Breast epithelium (tissue), 4 donors: ENCODE data around the gene CARD10. TPM values are rescaled to one million over a fixed set of nuclear protein-coding genes. Genes with fewer than 3 reads are reported as not detected.

Experiments used
- DNase-seq, 2 donors: peaks; one replicate each; pipeline ENCODE4 v3.0.0-alpha.2; 2019; ENCODE audit warnings: low spot score in 2 of 2
- H3K27ac ChIP-seq, 2 donors: fragments of 200-600 bp; sonication (generic) in 1 of 2; one replicate each; pipeline ENCODE4 v1.5.1; 2016 to 2019; ENCODE audit warnings: mild to moderate bottlenecking in 1 of 2
- H3K27me3 ChIP-seq, 2 donors: fragments of 200-600 bp; sonication (generic) in 1 of 2; one replicate each; pipeline versions ENCODE4 v1.5.1 to v1.6.0; 2017 to 2019; ENCODE audit warnings: control low read depth in 1 of 2, mild to moderate bottlenecking in 1 of 2
- H3K36me3 ChIP-seq: fragments of 200-600 bp; one replicate; pipeline ENCODE4 v1.5.1; 2019
- H3K4me1 ChIP-seq, 2 donors: fragments of 200-600 bp; sonication (generic); one replicate each; pipeline ENCODE4 v1.5.1; 2016 to 2019; ENCODE audit warnings: control low read depth in 1 of 2
- H3K4me3 ChIP-seq, 3 donors: fragments of 200-600 bp; sonication (generic); 1 replicate in 2 of 3; 2 replicates in 1 of 3; pipeline ENCODE4 v1.5.1; 2016 to 2019; ENCODE audit warnings: mild to moderate bottlenecking in 3 of 3, moderate library complexity in 2 of 3
- H3K9me3 ChIP-seq, 2 donors: fragments of 200-600 bp; sonication (generic) in 1 of 2; one replicate each; pipeline ENCODE4 v1.5.1; 2016 to 2019; ENCODE audit warnings: control low read depth in 1 of 2
- CTCF ChIP-seq, 3 donors: fragments of 450-650 bp; IDR thresholded peaks; one replicate each; pipeline ENCODE4 v1.5.1; 2016 to 2017; ENCODE audit warnings: antibody characterized with exemption in 3 of 3, mild to moderate bottlenecking in 3 of 3, moderate library complexity in 3 of 3
- POLR2A ChIP-seq: fragments of 450-650 bp; IDR thresholded peaks from one replicate; pipeline ENCODE4 v1.6.1; 2016; ENCODE audit warnings: antibody characterized with exemption, mild to moderate bottlenecking, moderate library complexity
- POLR2AphosphoS5 ChIP-seq, 3 donors: sonication (generic); formaldehyde crosslinking; IDR thresholded peaks; one replicate each; pipeline ENCODE4 v1.6.1; 2017; ENCODE audit warnings: antibody characterized with exemption in 3 of 3
- intact Hi-C: fragments of 100-400 bp; cut with DNase I; formaldehyde crosslinking; loops from one replicate; pipeline ENCODE4 v1.15.1; 2023; ENCODE audit warnings: low total_unique reads
- total RNA-seq, 3 donors: library from RNA; depleted of rRNA; stranded (reverse); fragments of >200 nt; gene quantifications; one replicate each; pipeline ENCODE4 v1.1.0, GENCODE V29; 2016

CARD10 gene
- total RNA-seq, 3 donors from 2014 or later, result 2.9 to 12.1 (median 10.2) TPM

DNA sequence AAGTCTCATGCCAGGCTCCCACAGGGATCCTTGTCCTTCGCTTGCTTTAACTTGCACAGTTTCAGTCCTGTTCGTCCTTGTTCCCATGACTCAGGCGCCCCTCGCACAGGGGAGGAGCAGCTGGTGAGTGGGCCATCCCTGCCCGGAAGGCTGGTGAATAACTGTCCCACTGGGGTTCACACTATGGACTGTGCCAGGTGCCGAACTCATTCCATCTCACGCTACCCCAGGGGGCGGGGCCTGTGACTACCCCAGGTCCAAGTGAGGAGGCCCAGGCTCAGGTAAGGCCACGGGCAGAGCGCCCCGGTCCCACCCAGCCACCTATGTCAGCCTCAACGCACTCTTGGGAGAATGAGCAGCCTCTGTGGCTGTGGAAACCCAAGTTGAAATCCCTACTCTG is 7.2 kb upstream of the CARD10 start:
- Histone ChIP-seq H3K4me1 (no peaks in the 10 kb centered on the region), H3K4me3 (no peak overlapping the region), H3K27me3 (no peaks in the 10 kb centered on the region), H3K9me3 (no peaks in the 10 kb centered on the region), H3K36me3 (no peaks in the 10 kb centered on the region), H3K27ac (no peak overlapping the region)
- TF ChIP-seq POLR2AphosphoS5 (IDR thresholded peaks at IDR 0.05) (no peak), CTCF (IDR thresholded peaks at IDR 0.05) (no peak), POLR2A (no peak)
- no peak for DNase-seq
- intact Hi-C loops, result no loop called here

DNA sequence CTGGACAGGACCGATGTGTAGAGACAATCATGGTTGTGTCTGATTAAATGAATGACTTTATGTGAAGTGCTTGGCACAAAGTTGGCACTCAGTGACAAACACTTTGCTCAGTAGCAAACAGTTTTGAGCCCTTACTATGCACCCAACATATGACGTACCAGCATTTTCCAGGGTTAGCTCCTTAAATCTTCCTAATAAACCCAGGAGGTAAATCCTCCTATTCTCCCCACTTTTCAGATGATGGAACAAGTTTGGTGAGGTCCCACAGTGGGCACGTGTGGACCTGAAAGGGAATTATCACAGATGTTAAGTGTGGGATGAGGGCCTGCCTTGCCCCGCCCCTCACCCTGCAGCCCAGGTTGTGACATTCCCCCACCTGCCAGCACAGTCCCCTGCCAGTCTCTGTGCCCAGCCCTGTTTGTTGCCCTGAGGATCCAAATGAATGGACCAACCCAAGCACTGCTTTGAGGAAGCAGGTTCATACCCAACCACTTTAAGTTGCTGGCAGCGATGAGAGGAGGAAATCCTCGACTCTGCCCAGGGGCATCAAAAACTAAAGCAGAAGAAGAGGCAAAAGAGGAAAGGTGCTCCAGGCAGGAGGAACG is 6.6 kb upstream of the CARD10 start:
- Histone ChIP-seq H3K27me3 (no peaks in the 10 kb centered on the region), H3K27ac (no peak overlapping the region), H3K36me3 (no peaks in the 10 kb centered on the region), H3K9me3 (no peaks in the 10 kb centered on the region), H3K4me1 (no peaks in the 10 kb centered on the region), H3K4me3 (no peak overlapping the region)
- no peak for DNase-seq
- no peak for TF ChIP-seq POLR2A
- no peak for TF ChIP-seq POLR2AphosphoS5 (IDR thresholded peaks at IDR 0.05)
- TF ChIP-seq CTCF (IDR thresholded peaks at IDR 0.05), result no peak
- intact Hi-C loops, result no loop called here

DNA sequence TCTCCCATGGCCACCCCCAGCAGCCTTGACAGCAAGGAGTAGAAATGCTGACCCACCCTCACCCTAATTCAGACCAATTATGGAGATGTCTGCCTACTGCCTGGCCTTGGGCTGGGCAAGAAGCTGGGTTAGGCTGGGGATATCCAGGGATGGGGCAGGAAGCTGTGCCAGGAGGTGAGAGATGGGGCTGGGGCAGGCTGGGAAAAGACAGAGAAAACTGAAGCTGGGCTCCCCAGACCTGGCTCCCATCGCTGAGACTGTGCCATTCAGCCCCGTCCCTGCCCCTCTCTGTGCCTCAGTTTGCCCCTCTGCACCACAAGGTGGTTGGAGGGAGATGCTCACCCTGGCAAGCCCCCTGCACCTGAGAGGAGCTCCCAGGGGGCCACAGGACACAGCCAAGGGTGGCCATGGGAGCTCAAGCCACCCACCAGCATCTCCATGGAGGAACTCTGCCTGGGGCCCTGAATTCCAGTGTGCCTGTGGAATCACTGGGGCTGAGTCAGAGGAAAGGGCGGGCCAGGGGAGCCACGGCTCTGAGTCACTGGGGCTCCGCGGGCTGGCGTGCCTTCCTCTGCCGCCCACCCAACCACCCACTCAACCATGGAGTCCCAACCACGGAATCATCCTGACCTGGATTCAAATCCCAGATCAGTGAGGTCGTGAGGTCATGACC is 6.0 kb upstream of the CARD10 start:
- peak in 1 of 2 donors; percentile 55 for DNase-seq
- H3K27me3 ChIP-seq, result no peaks in the 10 kb centered on the region
- no peaks in the 10 kb centered on the region for H3K4me1 ChIP-seq
- H3K9me3 ChIP-seq, result no peaks in the 10 kb centered on the region
- peak overlapping the region in 1 of 2 donors; percentile 32 for H3K27ac ChIP-seq
- H3K4me3 ChIP-seq, result no peak overlapping the region
- TF ChIP-seq CTCF (IDR thresholded peaks at IDR 0.05) (no peak), POLR2A (no peak), POLR2AphosphoS5 (IDR thresholded peaks at IDR 0.05) (no peak)
- intact Hi-C loops, result no loop called here
- no peaks in the 10 kb centered on the region for H3K36me3 ChIP-seq

- H3K36me3 ChIP-seq, result no peaks in the 10 kb centered on the region
- intact Hi-C loops, result no loop called here
- no peak overlapping the region for H3K4me3 ChIP-seq
- no peak overlapping the region for H3K27ac ChIP-seq
- no peak for DNase-seq
- no peaks in the 10 kb centered on the region for H3K9me3 ChIP-seq
- TF ChIP-seq POLR2AphosphoS5 (IDR thresholded peaks at IDR 0.05) (no peak), CTCF (IDR thresholded peaks at IDR 0.05) (no peak), POLR2A (no peak)
- no peaks in the 10 kb centered on the region for H3K27me3 ChIP-seq
- H3K4me1 ChIP-seq, result no peaks in the 10 kb centered on the region
Observed at GRCh38 chr22:37522482-37522881, 3.3 kb upstream of the CARD10 start.

DNA sequence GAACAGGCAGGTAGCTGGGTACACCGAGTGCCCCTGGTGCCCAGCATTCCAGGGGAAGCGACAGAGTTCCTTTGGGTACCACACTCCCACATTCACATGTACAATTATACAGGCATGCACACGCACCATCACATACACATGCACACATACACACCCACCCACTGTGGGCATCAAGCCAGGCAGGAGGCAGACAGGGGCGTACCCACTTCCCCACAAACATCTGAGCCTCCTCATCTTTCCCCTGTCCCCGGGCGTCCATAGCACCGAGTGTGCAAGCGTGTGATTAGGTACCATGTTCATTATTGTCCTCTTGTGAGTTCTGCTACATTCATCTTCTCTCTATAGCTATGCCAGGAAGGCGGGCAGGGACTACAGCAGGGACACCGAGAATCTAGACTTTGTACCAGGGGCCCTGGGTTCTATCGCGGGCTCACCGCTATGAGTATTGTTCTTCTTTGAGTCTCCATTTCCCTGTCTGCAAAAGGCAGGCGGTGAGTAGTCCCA is 2.1 kb upstream of the CARD10 start:
- Histone ChIP-seq H3K9me3 (no peaks in the 10 kb centered on the region), H3K27me3 (no peaks in the 10 kb centered on the region), H3K4me3 (no peak overlapping the region), H3K4me1 (no peaks in the 10 kb centered on the region), H3K27ac (no peak overlapping the region), H3K36me3 (no peaks in the 10 kb centered on the region)
- TF ChIP-seq CTCF (IDR thresholded peaks at IDR 0.05) (no peak), POLR2A (no peak), POLR2AphosphoS5 (IDR thresholded peaks at IDR 0.05) (no peak)
- intact Hi-C loops, result no loop called here
- no peak for DNase-seq
